HG03066 (cell line): ENCODE data around the gene FLCN.
"Not testable (repeated sequence)": the region's sequence is repeated elsewhere in the genome, so short reads cannot be mapped to it uniquely, and the experiment has no call there.

ENCODE experiments used
- ATAC-seq: cut with Tn5 transposase; IDR thresholded peaks from one replicate; pipeline ENCODE4 v1.9.1; 2021; ENCODE audit warnings: low read depth; ENCODE audit not compliant: unreplicated experiment

The FLCN gene, protein sequence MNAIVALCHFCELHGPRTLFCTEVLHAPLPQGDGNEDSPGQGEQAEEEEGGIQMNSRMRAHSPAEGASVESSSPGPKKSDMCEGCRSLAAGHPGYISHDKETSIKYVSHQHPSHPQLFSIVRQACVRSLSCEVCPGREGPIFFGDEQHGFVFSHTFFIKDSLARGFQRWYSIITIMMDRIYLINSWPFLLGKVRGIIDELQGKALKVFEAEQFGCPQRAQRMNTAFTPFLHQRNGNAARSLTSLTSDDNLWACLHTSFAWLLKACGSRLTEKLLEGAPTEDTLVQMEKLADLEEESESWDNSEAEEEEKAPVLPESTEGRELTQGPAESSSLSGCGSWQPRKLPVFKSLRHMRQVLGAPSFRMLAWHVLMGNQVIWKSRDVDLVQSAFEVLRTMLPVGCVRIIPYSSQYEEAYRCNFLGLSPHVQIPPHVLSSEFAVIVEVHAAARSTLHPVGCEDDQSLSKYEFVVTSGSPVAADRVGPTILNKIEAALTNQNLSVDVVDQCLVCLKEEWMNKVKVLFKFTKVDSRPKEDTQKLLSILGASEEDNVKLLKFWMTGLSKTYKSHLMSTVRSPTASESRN

GRCh38 chr17:17237026-17237799 is at the start of gene FLCN:
TSS of gene FLCN (minus strand) at chr17:17237168. CDS start at chr17:17228137, 9,031 bp downstream.
- peak; percentile 72 for ATAC-seq

DNA sequence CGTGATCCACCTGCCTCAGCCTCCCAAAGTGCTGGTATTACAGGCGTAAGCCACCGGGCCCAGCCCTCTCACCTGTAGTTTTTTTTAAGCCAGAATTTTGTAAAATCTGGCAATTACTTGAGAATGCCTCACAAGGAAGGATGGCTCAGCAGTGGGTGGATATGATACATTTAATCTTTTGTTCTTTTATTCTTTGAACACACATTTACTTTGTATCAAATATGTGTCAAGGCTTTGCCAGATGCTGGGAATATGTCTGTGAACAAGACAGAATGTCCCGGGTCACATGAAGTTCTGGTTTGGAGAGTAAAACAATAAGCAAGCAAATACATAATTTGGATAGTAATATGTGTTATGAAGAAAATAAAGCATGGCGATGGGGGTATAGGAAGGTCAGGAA is 49.0 kb upstream of the FLCN start:
- ATAC-seq = no peak

GRCh38 chr17:17280613-17281549 is 43.9 kb upstream of the FLCN start, which contains the start of gene COPS3:
TSS of gene COPS3 (minus strand) at chr17:17281246. CDS start at chr17:17281186, 60 bp downstream.
- ATAC-seq = peak; percentile 89

DNA sequence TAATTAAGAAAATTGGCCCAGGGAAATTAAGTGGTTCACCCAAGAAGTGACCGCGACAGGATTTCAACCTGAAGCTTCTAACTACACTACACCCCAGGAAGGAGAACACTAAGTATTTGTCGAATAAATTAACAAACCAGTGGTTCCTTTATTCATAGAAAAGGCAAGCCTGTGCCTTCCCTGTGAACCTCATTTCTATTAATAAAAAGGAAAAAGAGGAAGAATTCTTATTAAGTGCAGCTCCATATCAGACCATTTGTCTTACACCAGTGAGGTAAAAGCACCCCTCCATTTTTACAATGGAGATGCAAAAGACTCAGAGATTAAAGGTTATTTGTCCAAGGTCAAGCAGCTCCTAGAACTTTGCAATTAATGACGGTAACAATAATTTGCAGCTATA is 42.3 kb upstream of the FLCN start:
- no peak for ATAC-seq

DNA sequence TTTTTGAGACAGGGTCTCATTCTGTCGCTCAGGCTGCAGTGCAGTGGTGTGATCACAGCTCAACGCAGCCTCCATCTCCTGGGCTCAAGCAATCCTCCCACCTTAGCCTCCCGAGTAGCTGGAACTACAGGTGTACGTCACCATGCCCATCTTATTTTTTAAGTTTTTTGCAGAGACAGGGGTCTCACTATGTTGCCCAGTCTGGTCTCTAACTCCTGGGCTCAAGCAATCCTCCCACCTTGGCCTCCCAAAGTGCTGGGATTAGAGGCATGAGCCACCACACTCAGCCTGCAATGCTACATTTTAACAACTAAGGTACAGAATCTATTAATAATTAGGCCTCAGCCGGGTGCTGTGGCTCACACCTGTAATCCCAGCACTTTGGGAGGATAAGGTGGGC is 40.5 kb upstream of the FLCN start:
- not testable (repeated sequence) for ATAC-seq

GRCh38 chr17:17275971-17276370 is 39.0 kb upstream of the FLCN start:
- ATAC-seq = no peak

DNA sequence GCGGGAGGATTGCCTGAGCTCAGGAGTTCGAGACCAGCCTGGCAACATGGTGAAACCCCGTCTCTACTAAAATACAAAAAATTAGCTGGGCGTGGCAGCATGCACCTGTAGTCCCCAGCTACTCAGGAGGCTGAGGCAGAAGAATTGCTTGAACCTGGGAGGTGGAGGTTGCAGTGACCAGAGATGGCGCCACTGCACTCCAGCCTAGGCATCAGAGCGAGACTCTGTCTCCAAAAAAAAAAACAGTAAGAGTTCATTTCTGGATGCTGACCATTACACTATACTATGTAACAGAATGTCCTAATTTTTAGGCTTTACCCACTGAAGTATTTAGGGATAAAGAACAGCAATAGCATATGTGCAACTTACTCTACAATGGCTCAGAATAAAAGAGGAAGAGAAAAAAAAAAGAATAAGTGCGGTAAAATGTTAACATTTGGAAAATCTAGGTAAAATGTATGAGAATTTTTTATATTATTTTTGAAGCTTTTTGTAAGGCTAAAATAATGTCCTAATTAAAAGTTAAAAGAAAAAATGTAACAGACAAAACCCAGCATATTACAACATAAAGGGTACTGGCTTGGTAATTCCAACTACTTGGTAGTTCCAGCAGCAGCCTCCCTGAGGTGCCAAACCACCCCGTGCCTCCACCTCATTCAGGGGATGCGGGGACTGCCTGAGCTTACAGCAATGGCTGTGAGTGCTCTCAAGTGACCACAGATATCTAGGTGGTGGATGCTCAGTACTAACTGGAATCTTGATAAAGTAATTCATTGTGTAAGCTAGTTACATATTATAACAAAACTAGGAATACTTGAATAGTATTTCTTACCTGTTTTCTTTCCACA is 33.2 kb upstream of the FLCN start:
- no peak for ATAC-seq

GRCh38 chr17:17264430-17264829 is 27.5 kb upstream of the FLCN start:
- no peak for ATAC-seq

- no peak for ATAC-seq
Measured at GRCh38 chr17:17258998-17259397, 22.0 kb upstream of the FLCN start.

DNA sequence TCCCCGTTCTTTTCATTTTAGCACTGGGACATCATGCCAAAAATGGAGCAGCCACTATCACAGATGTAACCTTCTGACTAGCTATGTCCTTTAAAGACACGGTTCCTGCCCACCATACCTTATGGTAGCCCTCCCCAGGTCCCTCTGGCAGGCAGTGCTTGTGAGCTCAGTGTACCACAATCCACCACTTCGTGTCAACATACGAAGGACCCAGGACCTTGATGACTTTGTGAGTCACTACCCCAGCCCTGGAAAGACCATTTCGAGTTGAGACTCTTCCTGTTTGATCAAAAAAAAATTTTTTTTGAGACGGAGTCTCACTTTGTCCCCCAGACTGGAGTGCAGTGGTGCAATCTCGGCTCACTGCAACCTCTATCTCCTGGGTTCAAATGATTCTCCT is 21.0 kb upstream of the FLCN start:
- ATAC-seq = no peak

DNA sequence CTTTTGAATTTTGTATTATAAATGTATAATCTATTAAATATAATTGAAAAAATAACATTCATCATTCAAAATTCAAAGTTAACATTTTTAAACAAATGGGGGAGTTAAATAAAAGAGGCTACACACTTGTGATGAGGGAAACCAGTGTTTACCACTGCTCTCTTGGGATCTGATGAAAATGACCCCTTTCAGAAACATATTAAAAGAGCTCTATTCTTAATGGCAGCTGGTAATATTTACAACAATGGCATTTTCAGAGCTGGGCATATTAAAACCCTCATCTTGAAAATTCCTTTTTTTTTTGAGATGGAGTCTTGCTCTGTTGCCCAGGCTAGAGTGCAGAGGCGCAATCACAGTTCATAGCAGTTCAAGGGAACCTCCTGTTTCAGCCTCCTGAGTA is 19.3 kb upstream of the FLCN start:
- ATAC-seq = no peak

DNA sequence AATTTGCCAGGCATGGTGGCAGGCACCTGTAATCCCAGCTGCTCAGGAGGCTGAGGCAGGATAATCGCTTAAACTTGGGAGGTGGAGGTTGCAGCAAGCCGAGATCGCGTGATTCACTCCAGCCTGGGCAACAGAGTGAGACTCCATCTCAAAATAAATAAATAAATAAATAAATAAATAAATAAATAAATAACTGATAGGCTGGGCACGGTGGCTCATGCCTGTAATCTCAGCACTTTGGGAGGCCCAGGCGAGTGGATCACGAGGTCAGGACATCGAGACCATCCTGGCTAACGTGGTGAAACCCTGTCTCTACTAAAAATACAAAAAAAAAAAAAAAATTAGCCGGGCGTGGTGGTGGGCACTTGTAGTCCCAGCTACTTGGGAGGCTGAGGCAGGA is 18.7 kb upstream of the FLCN start:
- not testable (repeated sequence) for ATAC-seq

DNA sequence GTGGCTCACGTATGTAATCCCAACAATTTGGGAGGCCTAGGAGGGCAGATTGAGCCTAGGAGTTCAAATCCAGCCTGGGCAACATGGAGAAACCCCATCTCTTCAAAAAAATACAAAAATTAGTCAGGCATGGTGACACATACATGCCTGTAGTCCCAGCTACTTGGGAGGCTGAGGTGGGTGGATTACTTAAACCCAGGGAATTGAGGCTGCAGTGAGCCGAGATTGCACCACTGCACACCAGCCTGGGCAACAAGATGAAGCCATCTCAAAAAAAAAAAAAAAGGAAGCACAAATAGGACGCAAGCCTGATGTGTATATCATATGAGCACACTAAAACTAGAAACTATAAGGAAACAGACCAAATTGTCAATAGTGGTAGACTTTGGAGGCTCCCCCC is 17.1 kb upstream of the FLCN start:
- no peak for ATAC-seq

GRCh38 chr17:17253406-17253805 is 16.4 kb upstream of the FLCN start:
- no peak for ATAC-seq

DNA sequence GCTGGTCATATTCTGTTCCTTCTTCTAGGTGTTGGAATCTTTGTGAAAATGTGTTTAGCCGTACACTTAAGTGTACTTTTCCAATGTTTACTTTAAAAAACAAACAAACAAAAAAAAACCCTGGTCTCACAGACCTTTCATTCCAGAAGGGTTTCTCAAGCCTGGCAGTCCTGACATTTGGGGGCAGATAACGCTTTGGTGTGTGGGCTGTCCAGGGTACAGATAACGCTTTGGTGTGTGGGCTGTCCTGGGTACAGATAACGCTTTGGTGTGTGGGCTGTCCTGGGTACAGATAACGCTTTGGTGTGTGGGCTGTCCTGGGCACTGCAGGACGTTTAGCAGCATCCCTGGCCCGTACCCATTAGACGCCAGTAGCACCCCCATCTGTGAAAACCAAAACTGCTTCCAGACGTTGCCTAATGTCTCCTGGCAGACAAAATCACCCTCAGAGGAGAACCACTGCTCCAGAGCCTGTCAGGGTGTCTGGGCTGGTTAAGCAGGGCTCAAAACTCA is 15.2 kb upstream of the FLCN start:
- no peak for ATAC-seq

DNA sequence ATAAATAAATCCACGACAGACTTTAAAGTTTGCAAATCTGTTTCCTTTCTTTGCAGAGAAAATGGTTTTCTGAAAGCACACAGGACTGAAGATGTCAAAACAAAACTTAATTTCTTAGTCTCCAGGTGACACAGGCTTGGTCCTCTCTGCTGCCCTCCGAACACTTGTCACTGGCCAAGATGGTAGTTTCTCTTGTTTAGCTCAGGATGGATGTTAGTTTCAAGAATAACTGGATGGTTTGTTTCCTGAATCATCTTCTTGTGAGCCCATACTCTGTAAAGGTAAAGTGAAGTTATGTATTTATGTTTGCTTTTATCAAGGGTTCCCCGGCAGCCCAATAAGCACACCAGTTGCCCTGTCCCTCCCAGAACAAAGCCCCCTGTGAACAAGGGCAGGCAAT is 9.9 kb upstream of the FLCN start:
- ATAC-seq = no peak

- no peak for ATAC-seq
Measured at GRCh38 chr17:17243163-17243562, 6.2 kb upstream of the FLCN start.

GRCh38 chr17:17242246-17242645 is 5.3 kb upstream of the FLCN start:
- ATAC-seq = no peak

DNA sequence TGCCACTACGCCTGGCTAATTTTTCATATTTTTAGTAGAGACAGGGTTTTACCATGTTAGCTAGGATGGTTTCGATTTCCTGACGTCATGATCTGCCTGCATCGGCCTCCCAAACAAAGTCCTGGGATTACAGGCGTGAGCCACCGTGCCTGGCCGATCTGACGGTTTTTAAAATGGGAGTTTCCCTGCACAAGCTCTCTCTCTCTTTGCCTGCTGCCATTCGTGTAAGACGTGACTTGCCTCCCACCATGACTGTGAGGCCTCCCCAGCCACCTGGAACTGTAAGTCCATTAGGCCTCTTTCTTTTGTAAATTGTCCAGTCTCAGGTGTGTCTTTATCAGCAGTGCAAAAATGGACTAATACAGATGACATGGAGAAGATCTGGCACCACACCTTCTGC is 4.7 kb upstream of the FLCN start:
- ATAC-seq = no peak
